Right cardiac atrium (tissue), 5 donors: ENCODE results near the gene RFX8. TPM values are rescaled to one million over a fixed set of nuclear protein-coding genes. Genes with fewer than 3 reads are reported as not detected.

Source experiments
- ATAC-seq, 2 donors: fragments of 200-7000 bp; cut with Tn5 transposase; one replicate each; pipeline versions ENCODE4 v1.8.0 to v1.9.1; 2020; ENCODE audit warnings: moderate library complexity in 2 of 2, mild to moderate bottlenecking in 1 of 2
- DNase-seq, 3 donors: peaks; one replicate each; pipeline ENCODE4 v3.0.0-alpha.2; 2020
- H3K27ac ChIP-seq: one replicate; pipeline ENCODE4 v1.5.1; 2013; ENCODE audit warnings: mild to moderate bottlenecking, low read length, control low read depth, moderate library complexity
- H3K27me3 ChIP-seq: one replicate; pipeline ENCODE4 v1.6.1; 2013; ENCODE audit not compliant: control insufficient read depth, insufficient read depth
- H3K4me1 ChIP-seq: one replicate; pipeline ENCODE4 v1.6.1; 2013; ENCODE audit warnings: low read length; ENCODE audit not compliant: control insufficient read depth, insufficient read depth
- H3K4me3 ChIP-seq: one replicate; pipeline ENCODE4 v1.5.1; 2013; ENCODE audit warnings: low read length, control low read depth
- H3K9me3 ChIP-seq: one replicate; pipeline ENCODE4 v1.6.1; 2013; ENCODE audit warnings: low read length; ENCODE audit not compliant: control insufficient read depth
- WGBS: extraction: QIAGEN DNeasy Blood & Tissue Kit; methylation state at CpG from one replicate; pipeline ENCODE4 v1.1.7; 2013; 5-methylcytosine and 5-hydroxymethylcytosine counted together
- intact Hi-C, 4 donors: fragments of 100-400 bp; cut with DNase I; formaldehyde crosslinking; loops; one replicate each; pipeline versions ENCODE4 v1.11.0 to v1.14.0; 2022 to 2023
- polyA plus RNA-seq: library from polyadenylated mRNA; stranded (reverse); fragments of 200-250 nt; gene quantifications from one replicate; pipeline ENCODE4 v1.2.3, GENCODE V29; 2013
- total RNA-seq, 4 donors: library from RNA; stranded (reverse); fragmentation: NEBNext Ultra II Directional; extraction: Animal tissue kit (Norgen Biotek cat#: 25700); gene quantifications; one replicate each; pipeline ENCODE4 v1.2.1, GENCODE V29; 2021
- donor health status: healthy with polysubstance abuse.
- donor health status: DM: no; HTN: yes; CAD: no.
- donor health status: DM: no; HTN: no; CAD: no.
- donor health status: DM: no; HTN: yes; CAD: no; lungs with severe emphysema.
- donor health status: DM: yes; HTN: yes; CAD: no.

The RFX8 gene
- total and polyA plus RNA-seq, 5 donors: 0.45 to 1.1 (median 0.53) TPM

DNA sequence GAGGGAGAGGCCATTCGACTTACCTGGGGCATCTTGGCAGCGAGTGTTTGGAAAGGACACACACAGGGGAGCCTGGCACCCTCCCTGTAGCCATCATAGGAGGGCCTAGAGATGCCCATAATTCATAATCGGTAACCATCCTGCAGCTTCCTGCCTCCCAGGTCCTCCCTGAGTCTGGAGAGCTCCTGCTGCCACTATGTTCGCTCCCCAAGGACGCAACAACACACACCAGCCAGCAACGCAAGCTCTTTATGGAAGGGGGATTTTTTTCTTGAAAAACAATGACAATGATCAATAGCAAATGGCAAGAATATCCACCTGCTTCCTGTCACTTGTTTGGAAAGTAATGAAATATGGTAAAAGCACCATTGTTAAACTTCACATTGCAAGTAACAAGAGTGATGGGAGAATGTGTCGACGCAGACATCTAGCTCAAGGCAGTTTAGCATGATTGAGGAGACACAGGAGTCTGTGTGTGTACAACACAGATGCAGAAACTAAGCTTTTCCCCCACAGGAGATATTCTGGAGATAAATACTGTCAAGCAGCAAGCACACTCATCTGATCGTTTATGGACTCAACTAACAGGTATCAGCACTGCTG, 62.7 kb downstream of the RFX8 start:
- WGBS: 89% methylated on average over 9 of the region's 9 CpGs
- intact Hi-C loops: loop anchor here in 1 of 4 donors (10.0 kb wide), 1 partner anchor 423 kb away; no protein-coding TSS in a partner anchor
- Histone ChIP-seq H3K27ac (no peak overlapping the region), H3K9me3 (no peaks in the 10 kb centered on the region), H3K4me1 (no peaks in the 10 kb centered on the region), H3K27me3 (no peaks in the 10 kb centered on the region), H3K4me3 (no peak overlapping the region)
- ATAC-seq (no peak), DNase-seq (no peak)

DNA sequence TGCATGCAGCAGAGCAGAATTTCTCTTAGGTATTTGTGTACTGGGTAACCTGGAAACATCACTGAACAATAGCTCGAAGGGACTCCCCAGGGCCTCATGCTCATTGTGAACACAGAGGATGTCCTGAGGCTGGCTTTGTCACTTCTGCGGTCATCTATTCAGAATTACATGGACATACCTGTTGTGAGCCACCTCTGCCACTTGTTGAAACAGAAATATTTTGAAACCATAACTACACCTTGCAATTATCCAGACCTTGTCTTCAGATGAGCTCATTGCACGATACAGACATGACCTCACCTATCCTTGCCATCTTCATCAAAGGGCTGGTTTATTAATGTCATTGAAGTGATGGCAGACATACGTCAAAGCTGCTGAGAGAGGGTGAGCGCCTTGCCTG, 64.2 kb downstream of the RFX8 start:
- Histone ChIP-seq H3K4me1 (no peaks in the 10 kb centered on the region), H3K27me3 (no peaks in the 10 kb centered on the region), H3K27ac (no peak overlapping the region), H3K9me3 (no peaks in the 10 kb centered on the region), H3K4me3 (no peak overlapping the region)
- whole genome bisulfite sequencing: 79% methylated on average over 5 of the region's 5 CpGs
- no peak for ATAC-seq
- no peak for DNase-seq
- intact Hi-C loops: loop anchor here in 1 of 4 donors (10.0 kb wide), 1 partner anchor 424 kb away; no protein-coding TSS in a partner anchor

DNA sequence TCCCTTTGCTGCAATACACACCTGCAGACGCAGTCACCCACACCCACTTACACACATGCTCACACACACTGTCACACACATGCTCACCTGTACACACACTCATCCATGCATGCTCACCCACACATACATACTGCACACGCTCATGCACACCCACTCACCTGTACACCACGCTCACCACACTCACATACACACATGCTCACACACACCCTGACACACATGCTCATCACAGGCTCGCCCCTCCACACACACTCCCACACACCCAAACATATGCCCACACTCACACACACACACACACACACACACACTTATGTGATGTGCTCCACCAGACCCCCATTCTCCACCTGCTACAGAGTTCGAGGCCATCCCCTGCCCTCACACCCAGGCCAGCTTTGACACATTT, 64.8 kb downstream of the RFX8 start:
- Histone ChIP-seq H3K27ac (no peak overlapping the region), H3K4me3 (no peak overlapping the region), H3K4me1 (no peaks in the 10 kb centered on the region), H3K9me3 (no peaks in the 10 kb centered on the region), H3K27me3 (no peaks in the 10 kb centered on the region)
- WGBS: 96% methylated on average over 5 of the region's 5 CpGs
- intact Hi-C loops: loop anchor here in 1 of 4 donors (10.0 kb wide), 1 partner anchor 425 kb away; no protein-coding TSS in a partner anchor
- DNase-seq: no peak
- ATAC-seq: no peak

DNA sequence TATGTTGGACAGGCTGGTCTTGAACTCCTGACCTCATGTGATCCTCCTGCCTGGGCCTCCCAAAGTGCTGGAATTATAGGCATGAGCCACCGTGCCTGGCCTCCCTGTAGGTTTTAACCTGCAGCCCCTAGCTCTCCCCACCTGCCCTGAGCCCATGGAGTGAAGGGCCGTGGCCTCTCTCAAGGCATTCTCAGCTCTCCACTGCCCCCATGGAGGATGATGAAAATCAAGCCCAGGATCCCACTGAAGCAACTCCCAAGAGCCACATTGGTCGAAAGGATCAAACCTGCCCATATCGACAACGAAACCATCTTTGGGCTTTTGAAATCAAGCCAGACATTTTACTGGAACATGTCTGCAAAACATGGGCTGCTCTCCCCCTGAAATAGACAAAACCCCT, 65.2 kb downstream of the RFX8 start:
- intact Hi-C loops: loop anchor here in 1 of 4 donors (10.0 kb wide), 2 partner anchors 275 to 425 kb away; no protein-coding TSS in a partner anchor

DNA sequence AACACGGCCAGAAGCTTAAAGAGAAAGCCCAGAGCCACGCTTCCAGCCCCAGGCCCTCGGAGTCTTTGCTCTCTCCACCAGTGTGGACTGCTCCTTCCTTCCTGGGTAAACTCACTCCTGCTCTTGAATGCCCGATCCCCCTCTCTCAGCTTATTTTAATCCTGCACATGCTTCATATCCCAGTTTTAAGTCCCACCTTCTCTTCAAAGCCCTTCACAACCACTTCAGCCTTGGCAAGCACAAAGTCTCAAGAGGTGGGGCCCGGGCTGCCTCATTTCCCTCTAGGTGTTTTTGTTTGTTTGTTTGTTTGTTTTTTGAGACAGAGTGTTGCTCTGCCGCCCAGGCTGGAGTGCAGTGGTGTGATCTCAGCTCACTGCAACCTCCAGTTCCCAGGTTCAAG, 66.0 kb downstream of the RFX8 start:
- intact Hi-C loops: loop anchor here in 1 of 4 donors (10.0 kb wide), 1 partner anchor 276 kb away; no protein-coding TSS in a partner anchor
- no peak for ATAC-seq
- no peaks in the 10 kb centered on the region for H3K4me1 ChIP-seq
- H3K4me3 ChIP-seq: no peak overlapping the region
- H3K27ac ChIP-seq: no peak overlapping the region
- 84% methylated on average over 6 of the region's 6 CpGs for WGBS
- H3K27me3 ChIP-seq: no peaks in the 10 kb centered on the region
- no peak for DNase-seq
- no peaks in the 10 kb centered on the region for H3K9me3 ChIP-seq

More for the DNA sequence above, 65.2 kb downstream of the RFX8 start:
- no peak overlapping the region for H3K27ac ChIP-seq
- H3K4me1 ChIP-seq: no peaks in the 10 kb centered on the region
- 88% methylated on average over 5 of the region's 5 CpGs for WGBS
- DNase-seq (no peak), ATAC-seq (no peak)
- H3K27me3 ChIP-seq: no peaks in the 10 kb centered on the region
- no peaks in the 10 kb centered on the region for H3K9me3 ChIP-seq
- H3K4me3 ChIP-seq: no peak overlapping the region

DNA sequence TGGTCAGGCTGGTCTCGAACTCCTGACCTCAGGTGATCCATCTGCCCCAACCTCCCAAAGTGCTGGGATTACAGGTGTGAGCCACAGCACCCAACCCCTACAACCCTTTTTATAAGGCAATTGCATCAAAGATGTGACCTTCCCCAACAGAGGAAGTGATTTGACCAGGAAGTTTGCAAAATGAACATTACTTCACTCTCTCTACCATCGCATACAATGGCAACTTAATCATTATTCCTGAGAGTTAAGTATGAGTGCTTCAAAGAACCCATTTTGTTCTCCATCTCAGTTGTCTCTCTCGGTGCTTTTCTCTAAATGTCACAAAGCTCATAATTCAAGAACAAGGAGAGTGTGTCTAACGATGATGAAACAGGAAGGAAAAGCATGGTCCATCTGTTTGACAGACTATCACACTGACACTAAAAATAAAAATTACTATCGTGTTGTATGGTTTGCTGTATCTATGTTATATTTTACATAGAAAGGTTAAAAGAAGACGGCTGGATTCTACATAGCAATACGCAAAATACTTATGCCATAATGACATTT, 69.5 kb downstream of the RFX8 start:
- no peak for DNase-seq
- ATAC-seq: no peak
- Histone ChIP-seq H3K4me1 (no peaks in the 10 kb centered on the region), H3K9me3 (no peaks in the 10 kb centered on the region), H3K27me3 (no peaks in the 10 kb centered on the region), H3K4me3 (no peak overlapping the region), H3K27ac (no peak overlapping the region)
- 73% methylated on average over 7 of the region's 7 CpGs for whole genome bisulfite sequencing
- intact Hi-C loops: loop anchor here in 1 of 4 donors (10.0 kb wide), 1 partner anchor 279 kb away; no protein-coding TSS in a partner anchor

DNA sequence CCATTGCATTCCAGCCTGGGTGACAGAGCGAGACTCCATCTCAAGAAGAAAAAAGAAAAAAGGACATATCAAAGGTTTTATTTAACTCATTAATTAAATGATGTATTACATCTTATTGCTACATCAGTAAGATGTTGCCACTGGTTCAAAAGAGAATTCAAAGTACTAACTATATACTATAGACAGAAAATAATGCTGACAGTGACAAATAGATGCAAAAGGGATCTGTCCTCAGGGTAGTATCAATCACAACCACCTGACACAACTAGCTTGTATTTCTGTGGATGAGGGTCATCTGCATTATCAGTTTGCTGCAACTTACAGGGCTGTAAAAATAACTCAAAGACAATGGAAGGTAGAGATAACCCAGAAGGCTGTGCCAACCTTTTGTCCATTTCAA, 71.2 kb downstream of the RFX8 start:
- DNase-seq (no peak), ATAC-seq (no peak)
- no peaks in the 10 kb centered on the region for H3K4me1 ChIP-seq
- no peak overlapping the region for H3K27ac ChIP-seq
- H3K27me3 ChIP-seq: no peaks in the 10 kb centered on the region
- WGBS: 93% methylated on average over 1 of the region's 1 CpG
- H3K9me3 ChIP-seq: no peaks in the 10 kb centered on the region
- intact Hi-C loops: loop anchor here in 1 of 4 donors (10.0 kb wide), 1 partner anchor 281 kb away; no protein-coding TSS in a partner anchor
- no peak overlapping the region for H3K4me3 ChIP-seq

DNA sequence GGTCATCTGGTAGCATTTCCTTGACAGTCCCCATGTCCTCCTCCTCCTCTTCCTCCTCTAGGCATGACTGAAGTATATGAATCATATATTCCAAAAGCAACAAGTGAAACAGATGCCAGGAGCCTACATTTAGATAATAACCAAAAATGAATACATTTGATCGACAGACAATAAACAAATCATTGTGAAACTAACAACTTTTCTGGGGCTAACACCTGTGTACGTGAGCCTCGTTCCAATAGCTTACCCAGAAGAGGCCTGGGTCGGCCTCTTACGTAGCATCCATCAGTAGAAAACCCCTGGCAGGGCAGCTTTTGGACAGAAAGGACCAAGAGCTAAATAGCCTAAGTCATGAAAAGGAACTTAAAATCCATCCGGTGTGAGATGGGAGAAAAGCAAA, 72.3 kb downstream of the RFX8 start:
- no peak for DNase-seq
- H3K27me3 ChIP-seq: no peaks in the 10 kb centered on the region
- intact Hi-C loops: loop anchor here in 1 of 4 donors (10.0 kb wide), 1 partner anchor 282 kb away; no protein-coding TSS in a partner anchor
- no peaks in the 10 kb centered on the region for H3K4me1 ChIP-seq
- H3K9me3 ChIP-seq: no peaks in the 10 kb centered on the region
- no peak for ATAC-seq
- WGBS: 97% methylated on average over 6 of the region's 6 CpGs
- H3K27ac ChIP-seq: no peak overlapping the region
- no peak overlapping the region for H3K4me3 ChIP-seq

DNA sequence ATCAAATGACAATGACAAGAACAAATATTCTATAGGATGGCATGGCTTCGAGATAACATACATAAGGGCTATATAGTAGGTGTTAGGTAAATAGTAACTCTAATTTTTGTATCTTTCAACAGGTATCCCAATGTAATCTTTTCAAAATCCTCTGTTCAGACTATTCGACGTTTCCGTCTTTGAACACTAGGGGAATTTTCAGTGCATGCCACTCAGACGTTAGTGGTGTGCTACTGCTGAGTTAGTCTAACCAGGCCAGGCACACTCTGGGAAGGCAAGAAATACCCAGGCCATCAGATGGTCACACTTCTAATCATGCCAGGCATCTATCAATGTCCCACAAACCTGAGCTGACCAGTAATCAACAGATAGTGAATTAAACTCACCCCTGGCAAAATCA, 73.0 kb downstream of the RFX8 start:
- DNase-seq (no peak), ATAC-seq (no peak)
- H3K4me3 ChIP-seq: no peak overlapping the region
- no peaks in the 10 kb centered on the region for H3K9me3 ChIP-seq
- no peak overlapping the region for H3K27ac ChIP-seq
- no peaks in the 10 kb centered on the region for H3K4me1 ChIP-seq
- intact Hi-C loops: loop anchor here in 1 of 4 donors (10.0 kb wide), 1 partner anchor 283 kb away; no protein-coding TSS in a partner anchor
- no peaks in the 10 kb centered on the region for H3K27me3 ChIP-seq
- 82% methylated on average over 5 of the region's 5 CpGs for WGBS

DNA sequence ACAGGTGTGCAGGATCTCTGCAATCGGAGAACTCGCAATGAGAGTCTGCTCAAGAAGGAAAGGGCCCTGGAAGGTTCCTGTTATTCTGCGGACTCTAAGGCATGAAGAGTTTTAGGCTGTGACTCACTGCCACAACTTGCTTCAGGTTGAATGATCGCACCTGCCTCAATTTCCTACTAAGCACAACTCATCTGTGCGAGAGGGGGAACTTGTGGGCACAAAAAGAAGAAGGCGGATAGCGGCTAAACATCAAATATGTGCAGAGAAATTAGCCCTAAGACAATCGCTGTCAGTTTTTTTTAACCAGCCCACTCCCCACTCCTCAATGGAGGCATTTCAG, 73.6 kb downstream of the RFX8 start:
- ATAC-seq (no peak), DNase-seq (no peak)
- WGBS: 86% methylated on average over 8 of the region's 8 CpGs
- Histone ChIP-seq H3K9me3 (no peaks in the 10 kb centered on the region), H3K4me1 (no peaks in the 10 kb centered on the region), H3K27ac (no peak overlapping the region), H3K27me3 (no peaks in the 10 kb centered on the region), H3K4me3 (no peak overlapping the region)
- intact Hi-C loops: loop anchor here in 1 of 4 donors (10.0 kb wide), 1 partner anchor 284 kb away; no protein-coding TSS in a partner anchor

DNA sequence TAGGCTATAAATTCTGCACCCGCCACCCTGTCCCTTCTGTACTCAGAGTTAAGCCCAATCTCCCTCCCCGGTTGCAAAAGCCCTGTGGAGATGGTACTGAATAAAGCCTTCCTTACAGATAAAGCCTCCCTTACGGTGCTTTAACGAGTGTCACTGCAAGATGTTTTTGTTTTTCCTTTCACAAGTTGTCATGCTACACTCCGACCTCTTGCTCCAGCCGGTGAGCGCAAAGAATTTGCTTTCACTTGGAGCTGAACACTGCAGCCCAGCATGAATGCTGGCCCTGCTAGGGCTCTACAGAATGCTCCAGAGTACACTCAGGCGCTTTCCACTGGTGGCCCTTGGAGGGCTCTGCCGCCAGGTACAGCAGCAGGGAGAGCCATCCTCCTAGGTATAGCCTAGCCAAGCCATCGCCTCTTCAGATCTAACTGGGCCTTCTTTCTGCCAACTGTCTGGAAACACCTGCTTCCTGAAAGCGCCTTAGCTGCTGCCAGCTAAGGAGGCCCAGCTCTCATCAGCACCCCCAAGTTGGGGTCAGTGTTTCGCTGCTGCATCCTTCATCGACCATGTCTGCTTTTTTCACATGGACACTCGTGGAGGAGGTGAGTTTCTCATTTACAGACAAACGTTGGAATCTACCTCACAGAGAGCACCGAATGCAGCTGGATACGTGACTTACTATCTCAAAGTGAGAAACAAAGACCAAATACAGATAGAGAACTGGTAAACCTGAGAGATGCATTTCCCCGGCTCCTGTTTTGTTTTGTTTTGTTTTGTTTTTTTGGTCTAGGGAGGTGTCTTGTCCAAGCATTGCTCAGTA, 74.2 kb downstream of the RFX8 start:
- no peak overlapping the region for H3K27ac ChIP-seq
- intact Hi-C loops: loop anchor here in 1 of 4 donors (10.0 kb wide), 1 partner anchor 284 kb away; no protein-coding TSS in a partner anchor
- no peaks in the 10 kb centered on the region for H3K4me1 ChIP-seq
- H3K4me3 ChIP-seq: no peak overlapping the region
- DNase-seq: no peak
- 66% methylated on average over 18 of the region's 18 CpGs for WGBS
- no peaks in the 10 kb centered on the region for H3K27me3 ChIP-seq
- H3K9me3 ChIP-seq: no peaks in the 10 kb centered on the region
- ATAC-seq: no peak
